Mucosa of descending colon (tissue), 3 donors: ENCODE results near the gene PIH1D1. TPM values are rescaled to one million over a fixed set of nuclear protein-coding genes. Genes with fewer than 3 reads are reported as not detected.
A peak's percentile ranks its signal among the peaks of the same experiment; 100 is the strongest.
"Not testable (repeated sequence)": the region's sequence is repeated elsewhere in the genome, so short reads cannot be mapped to it uniquely, and the experiment has no call there.

Experiments
- ATAC-seq: fragments of 200-7000 bp; cut with Tn5 transposase; one replicate; pipeline ENCODE4 v1.9.1; 2020; ENCODE audit warnings: mild to moderate bottlenecking, moderate library complexity
- DNase-seq, 3 donors: peaks; one replicate each; pipeline ENCODE4 v3.0.0-alpha.2; 2020
- H3K36me3 ChIP-seq: fragments of 200-600 bp; one replicate; pipeline ENCODE4 v1.8.0; 2021; ENCODE audit warnings: low read depth, mild to moderate bottlenecking
- H3K4me1 ChIP-seq: fragments of 200-600 bp; one replicate; pipeline ENCODE4 v1.8.0; 2021; ENCODE audit warnings: low read depth, mild to moderate bottlenecking
- H3K4me3 ChIP-seq: fragments of 200-600 bp; one replicate; pipeline ENCODE4 v1.8.0; 2021; ENCODE audit warnings: mild to moderate bottlenecking
- H3K9me3 ChIP-seq: fragments of 200-600 bp; one replicate; pipeline ENCODE4 v1.8.0; 2021; ENCODE audit warnings: mild to moderate bottlenecking
- CTCF ChIP-seq: fragments of 200-600 bp; IDR thresholded peaks from one replicate; pipeline ENCODE4 v1.8.0; 2022; ENCODE audit warnings: antibody characterized with exemption, mild to moderate bottlenecking
- intact Hi-C, 2 donors: fragments of 100-400 bp; cut with DNase I in 1 of 2; cut with micrococcal nuclease in 1 of 2; formaldehyde crosslinking; loops; one replicate each; pipeline versions ENCODE4 v1.11.0 to v1.11.1; 2022; cut with DNase I, micrococcal nuclease
- total RNA-seq, 3 donors: library from RNA; stranded (reverse); fragmentation: NEBNext Ultra II Directional in 2 of 3; extraction: Animal tissue kit (Norgen Biotek cat#: 25700) in 2 of 3; gene quantifications; one replicate each; pipeline versions ENCODE4 v1.2.1 to v1.2.4, GENCODE V29; 2021 to 2023
- donor health status: DM: no; HTN: no; CAD: no; lungs with moderate emphysema.
- donor health status: DM: no; HTN: no; CAD: no.
- donor health status: DM: no; HTN: yes; CAD: no.

Gene PIH1D1
- total RNA-seq, 3 donors from 2014 or later: 65.2 to 78.7 (median 76.6) TPM

GRCh38 chr19:49475191-49475917 lies 23.7 kb upstream of the PIH1D1 start:
- DNase-seq (no peak), ATAC-seq (no peak)
- Histone ChIP-seq H3K36me3 (no peaks in the 10 kb centered on the region), H3K4me1 (peaks cover 8% of the 10 kb centered on the region), H3K4me3 (no peak overlapping the region), H3K9me3 (no peaks in the 10 kb centered on the region)
- TF ChIP-seq CTCF: no peak
- intact Hi-C loops: no loop called here

GRCh38 chr19:49474542-49474924 lies 22.9 kb upstream of the PIH1D1 start:
- no peak for ATAC-seq
- Histone ChIP-seq H3K9me3 (no peaks in the 10 kb centered on the region), H3K36me3 (no peaks in the 10 kb centered on the region), H3K4me3 (no peak overlapping the region), H3K4me1 (peaks cover 8% of the 10 kb centered on the region)
- intact Hi-C loops: no loop called here
- DNase-seq: no peak
- no peak for TF ChIP-seq CTCF

- peak; percentile 99 for TF ChIP-seq CTCF
- no peaks in the 10 kb centered on the region for H3K9me3 ChIP-seq
- H3K4me3 ChIP-seq: no peak within 1 kb of the TSS
- no peaks in the 10 kb centered on the region for H3K36me3 ChIP-seq
- DNase-seq: peak; percentile 81 to 87 (median 85)
- intact Hi-C loops: no loop called here
- peak; percentile 84 for ATAC-seq
- peaks cover 10% of the 10 kb centered on the region for H3K4me1 ChIP-seq
These were observed 22.4 kb upstream of the PIH1D1 start, which contains the start of gene FLT3LG for GRCh38 chr19:49473868-49474541. Gene FLT3LG (plus strand): TSS chr19:49474215. CDS start chr19:49474640, 425 bp downstream.

- DNase-seq, H3K4me3 ChIP-seq, H3K9me3 ChIP-seq, H3K36me3 ChIP-seq, ATAC-seq, intact Hi-C loops: not testable (repeated sequence)
- peaks cover 12% of the 10 kb centered on the region for H3K4me1 ChIP-seq
These were observed 21.9 kb upstream of the PIH1D1 start for GRCh38 chr19:49473501-49473867.

GRCh38 chr19:49472936-49473335 lies 21.3 kb upstream of the PIH1D1 start:
- no peak overlapping the region for H3K4me3 ChIP-seq

More at GRCh38 chr19:49472936-49473335, 21.3 kb upstream of the PIH1D1 start:
- Histone ChIP-seq H3K9me3 (no peaks in the 10 kb centered on the region), H3K4me1 (peaks cover 11% of the 10 kb centered on the region), H3K36me3 (no peaks in the 10 kb centered on the region)
- intact Hi-C loops: no loop called here
- DNase-seq (no peak), ATAC-seq (no peak)
- TF ChIP-seq CTCF: no peak
